Gastroesophageal sphincter (tissue), 3 donors: ENCODE measurements around the gene ALS2.

Experiments
- EP300 ChIP-seq: sonication (generic); formaldehyde crosslinking; IDR thresholded peaks from one replicate; pipeline ENCODE4 v1.6.1; 2017; ENCODE audit warnings: antibody characterized with exemption, mild to moderate bottlenecking
- POLR2A ChIP-seq, 2 donors: fragments of 450-650 bp; IDR thresholded peaks; one replicate each; pipeline ENCODE4 v1.6.1; 2017; ENCODE audit warnings: antibody characterized with exemption in 2 of 2, mild to moderate bottlenecking in 2 of 2, moderate library complexity in 1 of 2
- POLR2AphosphoS5 ChIP-seq: sonication (generic); formaldehyde crosslinking; IDR thresholded peaks from one replicate; pipeline ENCODE4 v1.6.1; 2017; ENCODE audit warnings: antibody characterized with exemption
- TF ChIP-seq, protein P1 (sequence below), 4 experiments: fragments of 200-600 bp in 2 of 4; fragments of 450-650 bp in 2 of 4; sonication (generic) in 1 of 4; IDR thresholded peaks; one replicate each; pipeline ENCODE4 v1.5.1; 2017 to 2019; ENCODE audit warnings: antibody characterized with exemption in 4 of 4, mild to moderate bottlenecking in 2 of 4, moderate library complexity in 2 of 4

- no peak for TF ChIP-seq POLR2A (IDR thresholded peaks at IDR 0.05)
- TF ChIP-seq, protein P1, sequence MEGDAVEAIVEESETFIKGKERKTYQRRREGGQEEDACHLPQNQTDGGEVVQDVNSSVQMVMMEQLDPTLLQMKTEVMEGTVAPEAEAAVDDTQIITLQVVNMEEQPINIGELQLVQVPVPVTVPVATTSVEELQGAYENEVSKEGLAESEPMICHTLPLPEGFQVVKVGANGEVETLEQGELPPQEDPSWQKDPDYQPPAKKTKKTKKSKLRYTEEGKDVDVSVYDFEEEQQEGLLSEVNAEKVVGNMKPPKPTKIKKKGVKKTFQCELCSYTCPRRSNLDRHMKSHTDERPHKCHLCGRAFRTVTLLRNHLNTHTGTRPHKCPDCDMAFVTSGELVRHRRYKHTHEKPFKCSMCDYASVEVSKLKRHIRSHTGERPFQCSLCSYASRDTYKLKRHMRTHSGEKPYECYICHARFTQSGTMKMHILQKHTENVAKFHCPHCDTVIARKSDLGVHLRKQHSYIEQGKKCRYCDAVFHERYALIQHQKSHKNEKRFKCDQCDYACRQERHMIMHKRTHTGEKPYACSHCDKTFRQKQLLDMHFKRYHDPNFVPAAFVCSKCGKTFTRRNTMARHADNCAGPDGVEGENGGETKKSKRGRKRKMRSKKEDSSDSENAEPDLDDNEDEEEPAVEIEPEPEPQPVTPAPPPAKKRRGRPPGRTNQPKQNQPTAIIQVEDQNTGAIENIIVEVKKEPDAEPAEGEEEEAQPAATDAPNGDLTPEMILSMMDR (IDR thresholded peaks at IDR 0.05), result no peak
- TF ChIP-seq POLR2AphosphoS5, result no peak
- TF ChIP-seq EP300, result no peak
Observed at GRCh38 chr2:201673546-201673945, 107.2 kb downstream of the ALS2 start.
